Stimulated activated CD4-positive, alpha-beta T cell treated with anti-CD3 and anti-CD28 coated beads, Interleukin-12 subunit alpha, Interleukin-12 subunit beta, amount 100 ng/mL, for 48 hours (primary cell): ENCODE results near the gene FOXP1.
A peak's percentile ranks its signal among the peaks of the same experiment; 100 is the strongest.

ENCODE experiments used
- DNase-seq, 3 donors: peaks; one replicate each; pipeline ENCODE4 v3.0.0-alpha.2; 2020; ENCODE audit warnings: low read depth in 2 of 3, low spot score in 1 of 3

Gene FOXP1

DNA sequence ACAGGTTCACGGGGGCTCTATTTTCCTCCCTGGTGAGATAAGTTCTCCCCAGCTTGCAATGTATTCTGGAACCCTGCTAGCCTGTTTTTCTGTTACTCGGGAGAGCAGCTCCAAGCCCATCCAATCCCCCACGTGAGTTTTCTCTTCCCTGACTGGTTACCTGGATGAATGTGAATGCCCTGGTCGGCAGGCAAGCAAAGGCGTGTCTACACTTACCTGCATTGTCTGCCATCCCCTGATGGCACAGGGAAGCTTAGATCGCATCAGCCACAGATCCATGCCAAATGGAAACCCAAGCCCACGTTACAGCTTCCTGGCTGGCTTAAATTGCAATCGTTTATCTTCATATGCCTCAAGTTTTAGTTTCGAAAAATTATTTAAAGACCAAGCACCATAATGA lies 149.9 kb downstream of the FOXP1 start:
- no peak for DNase-seq

DNA sequence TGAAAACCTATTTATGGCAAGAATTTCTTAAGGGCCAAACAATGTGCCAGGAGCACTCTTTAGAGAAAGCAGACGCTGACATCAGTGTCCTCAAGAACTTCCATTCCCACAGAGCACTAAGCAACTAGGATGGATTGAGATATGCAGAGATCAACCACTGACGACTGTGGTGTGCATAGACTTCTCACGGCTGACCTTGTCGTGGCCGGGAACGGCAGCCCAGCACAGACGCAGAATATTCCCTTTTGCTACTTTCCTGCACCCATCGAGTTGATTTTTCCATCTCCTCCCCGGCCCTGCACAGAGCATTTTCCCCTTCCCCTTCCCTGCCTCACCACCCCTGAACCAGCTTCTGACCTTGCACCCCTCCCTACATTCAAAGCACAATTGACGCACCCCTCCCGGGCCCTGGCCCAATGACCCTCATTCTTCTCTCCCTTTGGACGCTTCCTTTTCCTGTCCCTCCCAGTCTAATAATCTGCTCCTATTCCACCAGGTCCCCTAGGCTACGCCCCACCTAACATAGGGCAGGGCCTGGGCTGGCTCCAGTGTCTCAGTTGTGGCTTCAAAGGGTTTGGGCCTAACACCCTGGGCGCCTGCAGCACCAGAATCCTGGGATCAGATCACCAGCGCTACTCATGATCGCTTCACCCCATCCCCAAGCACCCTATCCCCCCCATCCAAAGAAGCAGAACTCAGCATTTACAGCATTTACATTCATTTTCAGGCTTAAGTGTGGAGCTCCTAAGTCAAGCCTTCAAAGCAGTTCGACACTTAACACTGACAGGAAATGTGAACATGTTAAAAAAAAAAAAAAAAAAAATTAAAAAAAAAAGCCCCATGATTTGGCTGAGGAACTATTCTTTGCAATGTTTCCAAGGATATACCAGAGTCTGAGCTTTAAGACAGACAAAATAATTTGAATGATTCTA lies 151.2 kb downstream of the FOXP1 start:
- DNase-seq = no peak

DNA sequence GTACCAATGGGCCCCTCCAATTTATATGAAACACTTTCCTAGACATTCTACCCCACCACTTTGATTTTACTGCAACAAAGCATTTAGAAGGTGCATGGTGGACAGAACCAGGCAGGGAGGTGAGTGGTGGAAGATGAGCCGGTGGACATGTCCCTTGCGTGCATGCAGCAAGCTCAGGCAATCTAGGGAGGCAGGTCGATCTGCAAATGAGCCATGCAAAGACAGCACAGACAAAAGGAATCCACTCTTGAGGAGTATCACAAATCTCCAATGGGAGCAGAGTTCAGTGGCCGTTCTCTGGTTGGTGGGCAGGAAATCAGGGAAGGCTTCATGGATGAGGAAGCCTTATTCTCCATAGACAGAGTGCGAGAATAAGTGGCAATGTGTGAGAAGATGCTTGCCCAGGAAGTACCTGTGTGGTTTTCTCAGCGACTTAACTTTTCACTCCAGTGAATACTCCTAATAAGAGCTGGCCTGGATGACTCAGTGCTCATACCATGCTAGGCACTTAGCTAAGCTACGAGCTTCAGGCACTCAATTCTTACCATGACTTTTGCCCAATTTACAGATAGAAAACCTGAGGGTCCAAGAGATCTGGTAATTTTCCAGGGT lies 152.5 kb downstream of the FOXP1 start:
- no peak for DNase-seq

DNA sequence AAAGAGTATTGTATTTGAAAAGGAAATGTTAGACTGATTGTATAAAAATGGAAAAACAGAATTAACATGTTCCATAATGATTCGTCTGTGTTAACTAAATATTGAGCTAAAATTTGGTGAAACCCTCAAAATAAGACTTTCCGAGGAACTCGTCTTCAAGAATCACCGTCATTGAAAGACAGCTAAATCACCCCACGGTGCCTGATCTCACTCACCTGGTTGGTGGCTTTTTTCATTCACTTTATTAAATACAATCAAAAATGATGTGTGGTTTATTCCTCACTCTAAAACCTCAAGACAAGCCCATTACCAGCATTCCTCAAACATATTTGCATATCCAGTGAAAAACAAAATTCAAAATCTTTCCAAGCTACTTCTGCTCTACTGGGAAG lies 153.9 kb downstream of the FOXP1 start:
- DNase-seq = no peak

DNA sequence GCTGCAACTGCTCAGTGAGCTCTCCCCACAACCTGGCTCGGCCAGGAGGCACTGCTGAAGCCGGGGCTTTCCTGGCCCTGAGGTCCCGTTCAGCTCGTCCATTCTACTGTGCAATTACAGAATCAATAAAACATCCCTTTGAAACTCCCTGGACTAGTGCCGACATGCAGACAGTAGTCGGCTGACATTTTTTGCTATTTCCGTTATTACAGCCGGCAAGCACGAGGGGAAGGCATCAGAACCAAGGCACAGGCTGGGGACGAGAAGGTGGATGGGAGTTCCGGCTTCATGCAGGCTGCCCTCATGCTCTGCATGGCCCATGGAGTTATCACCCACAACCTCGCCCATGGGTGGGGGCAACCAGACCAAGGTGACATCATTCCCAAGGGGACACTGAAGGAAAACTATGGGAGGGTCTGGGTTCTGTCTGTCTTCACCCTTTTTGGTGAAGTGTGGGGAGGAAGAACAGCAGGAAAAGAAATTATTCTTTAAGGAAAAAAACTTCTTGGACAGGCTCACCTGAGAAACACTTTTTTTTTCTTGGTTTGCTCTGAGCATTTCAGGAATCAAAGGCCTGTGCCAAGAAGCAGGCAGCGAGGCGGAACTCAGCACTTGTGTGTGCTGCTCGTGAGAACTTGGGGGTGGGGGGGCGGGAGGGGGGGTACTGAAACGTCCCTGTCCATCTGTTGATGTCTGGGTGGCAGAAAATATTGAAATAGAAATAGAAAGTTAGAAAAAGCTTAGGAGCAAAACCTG lies 154.5 kb downstream of the FOXP1 start:
- DNase-seq = no peak

DNA sequence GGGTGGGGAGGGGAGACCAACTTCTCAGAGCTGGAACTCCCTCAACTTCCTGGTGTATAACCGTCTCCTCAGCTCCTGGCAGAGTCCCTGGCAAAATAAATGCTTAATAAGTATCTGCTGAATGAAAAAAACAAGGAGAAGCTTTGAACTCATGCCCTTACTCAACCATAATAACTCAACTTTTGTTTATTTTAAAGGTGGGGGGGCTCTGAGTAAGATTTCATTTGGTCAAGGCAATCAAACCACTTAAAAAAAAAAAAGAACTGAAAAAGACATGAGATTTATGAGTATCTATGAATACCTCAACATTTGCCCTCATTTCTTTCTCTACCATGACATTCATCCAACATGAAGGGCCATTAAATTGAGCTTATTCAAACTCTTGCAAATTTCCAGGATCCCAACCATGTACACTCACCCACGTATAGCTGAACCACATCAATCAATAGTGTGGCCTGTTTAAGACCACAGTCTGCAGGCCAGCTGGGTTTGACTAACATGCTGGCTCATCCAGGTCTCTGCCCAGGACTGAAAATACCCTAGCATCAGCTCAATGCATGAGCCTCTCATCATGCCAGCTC lies 157.9 kb downstream of the FOXP1 start:
- DNase-seq = peak in 1 of 3 donors; percentile 46

DNA sequence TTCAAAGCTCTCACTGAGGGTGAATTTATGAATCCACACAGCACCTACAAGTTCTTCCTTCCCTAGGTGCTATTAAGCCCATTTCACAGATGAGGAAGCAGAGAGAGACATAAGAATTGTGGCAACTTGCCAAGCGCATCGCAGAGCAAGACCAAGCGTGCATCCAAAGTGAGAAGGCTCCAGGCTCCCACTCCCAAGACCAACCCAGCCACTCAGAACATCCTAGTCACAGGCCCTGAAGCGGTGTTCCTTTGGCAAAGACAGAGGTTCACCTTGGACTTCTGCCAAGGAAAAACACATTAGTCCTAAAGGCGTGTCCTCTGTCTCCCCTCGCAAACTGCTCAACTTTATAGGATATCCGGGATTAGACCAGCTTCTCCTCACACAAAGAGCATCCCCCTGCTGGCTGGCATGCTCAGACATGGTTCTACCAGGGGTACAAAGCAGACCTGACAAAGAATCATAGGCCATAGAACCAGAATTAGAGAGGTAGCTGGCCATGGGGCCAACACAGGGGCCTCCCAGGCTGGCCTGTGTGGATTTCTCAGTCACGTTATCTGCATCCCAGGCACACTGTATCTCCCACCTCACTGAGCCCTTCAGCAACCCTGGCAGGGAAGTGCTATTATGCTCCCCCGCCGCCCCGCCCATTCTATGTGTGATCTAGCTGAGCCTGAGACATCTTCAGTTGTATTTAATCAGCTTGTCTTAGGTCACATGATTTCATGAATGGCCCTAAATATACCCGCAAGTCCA lies 160.2 kb downstream of the FOXP1 start:
- no peak for DNase-seq

DNA sequence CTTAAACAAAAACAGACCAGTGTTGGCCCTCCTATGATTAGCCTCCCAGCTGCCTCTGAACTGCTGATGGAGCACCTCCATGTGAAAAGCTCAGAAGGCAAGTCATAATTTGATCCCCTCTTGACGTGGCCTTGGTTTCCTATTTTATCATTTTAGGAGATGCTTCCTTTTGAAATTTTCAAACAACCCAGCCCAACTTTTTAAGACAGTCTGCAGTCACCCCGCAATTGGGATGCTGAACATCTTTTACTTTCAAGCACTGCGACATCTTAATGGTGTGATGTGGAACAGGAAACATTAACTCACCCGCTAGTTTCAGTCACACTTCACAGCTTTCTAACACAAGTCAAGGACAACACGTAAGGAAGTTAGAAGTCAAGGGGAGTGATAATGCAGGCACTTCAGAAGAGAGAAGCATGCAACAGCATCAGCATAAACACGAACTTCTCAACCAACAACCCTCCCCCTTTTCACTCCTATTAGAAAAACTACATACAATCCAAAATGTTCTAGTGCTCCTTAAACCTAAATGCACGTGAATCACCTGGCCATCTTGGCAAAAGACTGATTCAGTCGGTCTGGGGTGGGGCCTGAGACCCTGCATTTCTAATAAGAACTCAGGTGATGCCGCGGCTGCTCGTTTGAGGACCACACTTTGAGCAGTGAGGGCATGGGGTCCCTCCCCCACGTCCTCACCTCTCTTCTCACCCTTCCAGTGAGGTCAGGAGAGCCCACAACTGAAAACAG lies 161.5 kb downstream of the FOXP1 start:
- peak in 2 of 3 donors; percentile 45 to 56 for DNase-seq

DNA sequence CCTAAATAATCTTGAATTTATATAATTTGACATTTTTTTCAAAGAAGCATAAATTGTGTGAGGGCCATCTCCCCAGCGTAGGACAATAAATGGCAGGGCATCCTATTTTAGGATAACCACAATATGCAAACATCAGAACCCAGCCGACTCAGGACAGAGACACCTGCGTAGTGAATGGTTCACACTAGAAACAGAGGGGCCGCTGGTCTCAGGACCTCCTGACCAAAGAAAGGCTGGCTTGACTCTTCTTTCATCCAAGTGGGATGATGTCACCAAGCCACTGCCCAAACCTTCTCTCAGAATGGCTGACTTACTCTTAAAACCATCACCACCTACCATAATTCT lies 162.1 kb downstream of the FOXP1 start:
- DNase-seq = no peak

DNA sequence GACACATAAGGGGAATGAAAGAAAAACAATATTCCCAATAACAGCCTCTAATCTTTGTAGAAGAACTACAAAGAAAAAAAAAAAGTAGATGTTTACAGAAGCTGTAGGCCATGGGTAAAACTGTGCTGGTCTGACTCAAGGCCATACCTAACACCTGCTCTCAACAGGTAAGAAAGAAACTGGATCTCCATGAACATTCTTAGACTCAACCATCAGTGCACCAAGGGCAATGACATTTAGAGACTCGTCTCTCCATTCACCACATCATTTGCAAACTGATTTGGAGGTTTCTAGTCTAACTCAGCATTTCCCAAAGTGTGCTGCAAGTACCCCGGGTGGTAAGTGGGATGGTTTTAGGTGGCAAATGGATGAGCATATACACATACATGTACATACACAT lies 164.2 kb downstream of the FOXP1 start:
- DNase-seq = no peak

DNA sequence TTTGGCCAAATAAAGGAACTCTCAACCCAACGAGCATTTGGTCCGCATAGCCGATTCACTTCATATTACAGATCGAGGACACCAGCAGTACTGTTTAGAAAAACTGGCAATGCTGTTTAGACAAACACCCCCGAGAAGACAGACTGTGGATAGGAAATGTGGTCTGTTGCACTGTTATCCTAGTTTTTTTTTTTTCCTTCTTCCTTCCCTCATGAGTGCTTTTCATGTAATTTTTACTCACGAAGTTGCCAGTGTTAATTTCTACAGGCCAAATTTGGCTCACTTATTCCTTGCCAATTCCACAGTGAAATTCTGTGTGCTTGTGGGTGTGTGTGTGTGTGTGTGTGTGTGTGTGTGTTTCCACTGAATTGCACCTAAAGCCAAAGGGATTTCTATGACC lies 165.7 kb downstream of the FOXP1 start:
- no peak for DNase-seq

DNA sequence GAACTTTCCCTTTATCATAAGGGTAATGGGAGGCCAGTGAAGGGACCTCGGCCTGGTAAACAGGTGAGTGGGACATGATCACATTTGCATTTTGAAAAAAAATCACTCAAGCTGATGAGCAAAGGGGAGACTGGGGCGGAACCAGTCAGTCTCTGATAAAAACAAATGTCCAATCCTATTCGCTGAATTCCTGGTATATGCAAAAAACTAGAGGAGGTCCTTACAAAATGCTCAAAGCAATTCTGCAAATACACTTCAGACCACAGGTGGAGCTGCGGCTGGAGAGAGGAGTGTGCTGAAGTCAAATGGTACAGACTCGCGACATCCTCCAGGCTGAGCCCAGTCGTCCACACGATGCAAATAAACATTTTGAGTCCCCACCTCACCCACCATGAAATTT lies 166.7 kb downstream of the FOXP1 start:
- no peak for DNase-seq

DNA sequence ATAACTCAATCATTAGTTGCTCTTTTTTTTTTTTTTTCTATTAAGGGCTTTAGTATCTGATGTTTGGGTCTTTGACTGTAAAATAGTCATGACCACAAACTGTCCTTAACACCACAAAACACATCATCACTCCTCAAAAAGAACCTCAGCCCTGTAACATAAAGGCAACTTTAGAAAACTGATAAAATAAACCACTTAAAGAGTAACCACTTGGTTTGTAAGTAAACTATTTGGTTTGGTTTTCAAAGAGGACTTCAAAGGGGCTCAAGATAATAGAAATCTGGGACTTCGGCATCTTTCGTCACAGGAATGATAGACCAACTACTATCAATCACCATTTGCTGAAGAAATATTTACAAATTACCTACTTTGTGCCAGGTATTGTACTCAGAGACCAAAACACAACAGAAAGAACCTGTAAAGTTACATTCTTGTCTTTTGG lies 167.8 kb downstream of the FOXP1 start:
- no peak for DNase-seq

DNA sequence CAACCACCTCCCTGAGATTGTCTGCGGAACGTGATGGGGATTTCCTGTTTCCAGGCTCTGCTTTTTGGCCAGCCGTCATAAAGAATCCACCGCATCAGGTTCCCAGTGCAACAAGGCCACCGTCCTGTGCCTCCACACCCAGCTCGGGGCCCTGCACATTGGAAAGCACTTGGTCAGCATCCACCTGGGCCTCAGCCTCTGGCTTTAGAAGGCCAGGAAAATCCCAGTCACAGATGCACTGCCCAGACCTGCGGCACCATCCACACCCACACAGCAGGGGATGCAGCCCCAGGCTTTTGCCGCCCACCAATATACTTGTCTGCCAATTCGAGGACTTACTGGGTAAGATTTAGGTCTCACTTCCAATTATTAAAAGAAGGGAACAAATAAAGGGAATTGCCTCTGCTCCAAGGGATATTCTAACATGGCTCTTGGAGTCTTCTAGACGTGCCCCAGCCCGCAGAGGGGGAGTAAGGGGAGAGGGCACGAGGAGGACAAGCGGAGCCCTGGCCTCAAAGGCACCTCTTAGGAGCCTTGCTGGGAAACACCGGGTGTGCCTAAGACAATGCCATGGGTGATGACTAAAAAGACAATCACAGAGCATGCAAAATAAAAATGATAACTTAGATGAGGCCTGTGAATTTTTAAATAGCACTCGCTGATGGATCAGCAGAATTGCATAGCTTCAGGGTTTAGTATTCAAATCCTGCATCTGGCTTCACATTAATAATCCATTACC lies 169.2 kb downstream of the FOXP1 start:
- no peak for DNase-seq

DNA sequence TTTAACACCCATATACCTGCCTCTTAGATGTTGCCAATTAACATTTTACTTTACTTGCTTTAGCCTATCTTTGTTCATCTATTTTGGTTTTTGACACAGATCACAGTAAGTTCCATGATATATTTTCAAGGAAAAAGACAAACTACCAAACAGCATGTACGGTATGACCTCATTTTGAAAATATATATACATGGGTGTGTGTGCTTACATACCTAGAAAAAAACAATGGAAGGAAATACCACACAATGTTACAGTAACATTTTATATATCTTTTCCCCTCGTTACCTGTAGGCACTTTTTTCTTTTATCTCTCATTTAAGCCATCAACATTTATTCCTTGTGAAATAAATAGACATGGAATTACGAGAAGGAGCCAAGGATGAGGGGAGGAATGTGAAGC lies 170.0 kb downstream of the FOXP1 start:
- no peak for DNase-seq

DNA sequence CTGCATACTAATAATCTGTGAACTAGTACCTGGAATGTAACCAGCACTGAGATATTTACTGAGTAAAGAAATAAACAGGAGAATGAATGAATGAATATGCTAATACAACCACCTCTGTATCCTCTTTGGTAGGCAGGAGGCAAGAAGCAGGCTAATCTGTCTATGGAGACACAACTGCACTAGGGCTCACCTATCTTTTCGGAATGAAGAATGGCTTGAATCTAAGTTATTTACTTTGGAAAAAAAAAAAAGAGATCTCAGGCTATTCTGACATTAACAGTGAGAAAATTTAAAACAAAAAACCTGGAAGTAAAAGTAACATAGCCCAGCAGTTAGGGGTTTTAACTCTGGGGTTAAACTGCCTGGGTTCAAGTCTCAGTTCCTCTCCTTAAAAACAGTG lies 174.2 kb downstream of the FOXP1 start:
- DNase-seq = no peak

DNA sequence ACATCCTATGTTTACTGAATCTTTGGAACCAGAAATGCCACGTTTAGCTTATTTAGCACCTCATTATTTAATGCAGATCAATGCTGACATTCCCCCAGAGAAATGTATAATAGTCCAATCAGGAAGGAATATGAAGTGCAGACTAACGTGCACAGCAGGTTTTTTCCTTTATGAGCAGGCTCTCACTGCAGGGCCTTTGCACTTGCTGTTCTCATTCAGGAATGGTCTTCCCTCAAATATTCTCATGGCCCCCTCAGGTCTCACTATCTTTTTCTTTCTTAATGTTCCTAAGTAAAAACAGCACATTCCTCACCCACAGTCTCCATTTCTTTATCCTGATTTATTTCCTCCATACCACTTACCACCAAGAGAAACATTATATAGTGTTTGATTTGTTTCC lies 174.6 kb downstream of the FOXP1 start:
- DNase-seq = no peak

DNA sequence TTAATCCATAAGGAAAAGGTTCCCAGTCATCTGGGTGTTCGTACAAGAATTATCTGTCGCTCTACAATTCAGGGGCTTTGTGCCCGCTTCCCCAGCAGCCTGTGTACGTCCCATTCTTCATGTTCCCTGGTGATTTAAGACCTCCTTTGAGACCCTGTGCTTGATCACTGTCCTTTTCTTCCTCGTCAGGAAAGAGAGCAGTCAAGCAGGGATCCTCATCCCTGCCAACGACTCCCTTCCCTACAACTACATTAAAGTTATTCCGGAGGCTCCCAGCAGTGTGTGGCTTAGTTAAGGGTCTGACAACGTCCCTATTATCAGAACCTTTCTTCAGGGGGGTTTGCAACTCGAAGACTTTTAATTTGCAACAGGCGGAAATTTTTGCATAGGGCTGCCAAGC lies 175.7 kb downstream of the FOXP1 start:
- DNase-seq = no peak

DNA sequence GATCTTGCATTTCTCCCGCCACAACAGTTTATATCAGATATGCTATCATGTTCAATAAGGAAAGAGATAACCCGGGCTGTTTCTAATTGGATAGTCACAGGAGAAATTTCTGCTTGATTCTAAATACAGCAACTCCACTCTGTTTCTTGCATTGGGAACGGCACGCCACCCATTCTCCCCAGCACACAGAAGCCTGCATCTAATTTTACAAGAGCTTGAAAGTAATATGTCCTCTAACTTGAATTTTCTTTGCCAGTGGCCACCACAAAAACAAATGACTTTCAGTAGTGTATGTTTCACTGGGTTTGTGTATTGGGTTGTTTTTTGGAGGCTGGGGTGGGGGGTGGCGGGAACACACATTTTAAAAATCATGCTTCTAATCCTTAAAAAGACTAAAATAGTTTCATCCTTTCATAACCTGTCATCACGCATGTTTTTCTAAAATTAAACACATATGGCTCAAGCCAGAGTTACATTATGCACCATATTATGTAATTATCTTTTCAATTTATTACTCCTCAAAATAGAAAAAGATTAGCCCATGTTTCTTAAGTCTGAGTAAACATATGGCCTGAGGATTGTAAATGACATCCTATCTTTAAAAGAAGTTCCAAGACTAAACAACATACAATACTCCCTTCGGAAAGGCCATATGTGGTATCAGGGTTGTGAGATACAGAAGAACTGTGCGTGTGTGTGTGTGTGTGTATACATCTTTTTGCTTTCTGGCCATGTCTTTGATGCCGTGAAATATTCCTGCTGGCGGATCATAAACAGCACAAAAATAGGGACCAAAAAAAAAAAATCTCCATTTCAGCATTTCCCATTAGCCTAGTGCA lies 176.3 kb downstream of the FOXP1 start:
- no peak for DNase-seq
